Natural killer cell (primary cell): ENCODE results near the gene SERBP1. TPM values are rescaled to one million over a fixed set of nuclear protein-coding genes. Genes with fewer than 3 reads are reported as not detected.
"Not testable (repeated sequence)": the region's sequence is repeated elsewhere in the genome, so short reads cannot be mapped to it uniquely, and the experiment has no call there.

ENCODE experiments used
- ATAC-seq, 3 donors: fragments of 150-1000 bp in 2 of 3; fragments of 200-7000 bp in 1 of 3; cut with Tn5 transposase; 1 replicate in 1 of 3; 2 replicates in 2 of 3; pipeline ENCODE4 v1.10.0; 2021; ENCODE audit warnings: mild to moderate bottlenecking in 2 of 3, moderate library complexity in 2 of 3
- DNase-seq, 2 donors: peaks; one replicate each; pipeline versions ENCODE4 v3.0.0 to v3.0.0-alpha.2; 2013 to 2021; ENCODE audit warnings: mixed read lengths in 1 of 2
- H3K27ac ChIP-seq: one replicate; pipeline ENCODE4 v1.5.1; 2013; ENCODE audit warnings: mild to moderate bottlenecking, low read length
- H3K27me3 ChIP-seq: one replicate; pipeline ENCODE4 v1.6.1; 2013; ENCODE audit warnings: low read length; ENCODE audit not compliant: control insufficient read depth, insufficient read depth
- H3K36me3 ChIP-seq: one replicate; pipeline ENCODE4 v1.6.1; 2013; ENCODE audit warnings: low read length; ENCODE audit not compliant: control insufficient read depth, insufficient read depth
- H3K4me1 ChIP-seq: one replicate; pipeline ENCODE4 v1.6.1; 2013; ENCODE audit warnings: low read length; ENCODE audit not compliant: control insufficient read depth, insufficient read depth
- H3K4me3 ChIP-seq: one replicate; pipeline ENCODE4 v1.5.1; 2013; ENCODE audit warnings: low read length
- H3K9me3 ChIP-seq: one replicate; pipeline ENCODE4 v1.6.1; 2013; ENCODE audit warnings: low read length; ENCODE audit not compliant: control insufficient read depth, insufficient read depth
- H3K27ac Mint-ChIP-seq, 2 donors: one replicate each; pipeline ENCODE4 v1.8.0; 2022; ENCODE audit warnings: mild to moderate bottlenecking in 2 of 2, mixed read lengths in 2 of 2, moderate library complexity in 1 of 2
- H3K27me3 Mint-ChIP-seq, 2 donors: one replicate each; pipeline ENCODE4 v1.8.0; 2022; ENCODE audit warnings: low read depth in 2 of 2, mixed read lengths in 2 of 2
- H3K36me3 Mint-ChIP-seq: one replicate; pipeline ENCODE4 v1.8.0; 2022; ENCODE audit warnings: mixed read lengths
- H3K4me1 Mint-ChIP-seq, 2 donors: one replicate each; pipeline ENCODE4 v1.8.0; 2022; ENCODE audit warnings: mixed read lengths in 2 of 2
- H3K4me3 Mint-ChIP-seq: one replicate; pipeline ENCODE4 v1.8.0; 2022; ENCODE audit warnings: mild to moderate bottlenecking, moderate library complexity, mixed read lengths
- H3K9me3 Mint-ChIP-seq, 2 donors: one replicate each; pipeline ENCODE4 v1.8.0; 2022; ENCODE audit warnings: mixed read lengths in 2 of 2
- CTCF ChIP-seq: fragments of 200-600 bp; IDR thresholded peaks from one replicate; pipeline ENCODE4 v1.8.0; 2022; ENCODE audit warnings: antibody characterized with exemption
- WGBS: methylation state at CpG from one replicate; pipeline ENCODE4 v1.1.7; 2013; ENCODE audit warnings: missing lambda C conversion rate; ENCODE audit not compliant: insufficient coverage; 5-methylcytosine and 5-hydroxymethylcytosine counted together
- intact Hi-C: fragments of 100-400 bp; cut with micrococcal nuclease; formaldehyde crosslinking; loops from one replicate; pipeline ENCODE4 v1.14.2; 2022
- total RNA-seq, 4 donors: library from RNA; stranded (reverse); fragments of 120-200 nt in 1 of 4; gene quantifications; one replicate each; pipeline versions ENCODE4 v1.2.3 to v1.2.4, GENCODE V29; 2013 to 2022

The SERBP1 gene
- total RNA-seq, 3 donors from 2014 or later (not counting 1 experiment from before 2014, with no cell fraction given), result 137 to 183 (median 149) TPM

DNA sequence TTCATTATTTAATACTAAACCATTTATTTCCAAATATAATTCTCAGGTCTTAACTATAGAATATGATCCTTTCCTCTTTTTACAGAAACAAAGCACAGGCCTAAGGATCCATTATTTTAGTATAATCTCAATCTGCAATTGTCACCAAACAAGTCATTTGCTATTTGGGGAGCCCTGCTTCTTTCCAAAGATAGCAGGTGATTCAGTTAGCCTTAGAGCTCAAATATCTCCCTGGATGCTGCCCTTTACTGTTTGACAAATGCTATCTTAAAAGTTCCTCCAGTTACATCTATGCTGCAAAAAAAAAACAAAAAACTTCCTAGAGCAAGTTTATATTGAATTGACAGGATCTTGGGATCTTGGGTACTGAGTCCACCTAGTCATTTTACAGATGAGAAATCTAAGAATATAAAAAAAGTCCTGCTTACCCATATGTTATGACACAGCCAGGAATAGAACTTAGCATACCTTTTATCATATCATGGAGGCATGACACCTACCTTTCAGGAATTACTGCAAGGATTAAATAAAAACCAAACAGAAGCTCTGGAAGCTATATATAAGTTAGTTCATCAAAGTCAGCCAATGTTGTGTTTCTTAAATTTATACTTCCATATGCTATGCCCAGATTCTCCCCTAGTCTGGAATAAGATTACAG is 9.2 kb downstream of the SERBP1 start:
- no peak for DNase-seq
- Histone ChIP-seq H3K36me3 (peaks cover 96% of the 10 kb centered on the region), H3K4me3 (no peak overlapping the region), H3K4me1 (peaks cover 4% of the 10 kb centered on the region), H3K27me3 (no peaks in the 10 kb centered on the region), H3K9me3 (no peaks in the 10 kb centered on the region), H3K27ac (no peak overlapping the region)
- no peaks in the 10 kb centered on the region for H3K27me3 Mint-ChIP-seq
- no peak for ATAC-seq
- peaks cover 56 to 66% of the 10 kb centered on the region in 2 donors for H3K4me1 Mint-ChIP-seq
- intact Hi-C loops, result no loop called here
- TF ChIP-seq CTCF, result no peak
- no peaks in the 10 kb centered on the region for H3K9me3 Mint-ChIP-seq
- peaks cover 39% of the 10 kb centered on the region for H3K36me3 Mint-ChIP-seq
- H3K4me3 Mint-ChIP-seq, result no peak overlapping the region
- H3K27ac Mint-ChIP-seq, result peak overlapping the region; percentile 41 to 84

GRCh38 chr1:67418839-67419586 is 11.2 kb downstream of the SERBP1 start:
- peak overlapping the region; percentile 32 for H3K4me3 Mint-ChIP-seq
- no peak overlapping the region for H3K4me3 ChIP-seq
- H3K27ac ChIP-seq, result no peak overlapping the region
- intact Hi-C loops, result no loop called here
- H3K9me3 Mint-ChIP-seq, result no peaks in the 10 kb centered on the region
- H3K27ac Mint-ChIP-seq, result peak overlapping the region; percentile 41 to 84
- DNase-seq (no peak), ATAC-seq (no peak)
- H3K36me3 ChIP-seq, result peaks cover 96% of the 10 kb centered on the region
- no peaks in the 10 kb centered on the region for H3K4me1 ChIP-seq
- peaks cover 56 to 66% of the 10 kb centered on the region in 2 donors for H3K4me1 Mint-ChIP-seq
- WGBS, result 59% methylated on average over 4 of the region's 6 CpGs
- no peak for TF ChIP-seq CTCF
- H3K9me3 ChIP-seq, result no peaks in the 10 kb centered on the region
- peaks cover 32% of the 10 kb centered on the region for H3K36me3 Mint-ChIP-seq
- no peaks in the 10 kb centered on the region for H3K27me3 Mint-ChIP-seq
- H3K27me3 ChIP-seq, result no peaks in the 10 kb centered on the region

DNA sequence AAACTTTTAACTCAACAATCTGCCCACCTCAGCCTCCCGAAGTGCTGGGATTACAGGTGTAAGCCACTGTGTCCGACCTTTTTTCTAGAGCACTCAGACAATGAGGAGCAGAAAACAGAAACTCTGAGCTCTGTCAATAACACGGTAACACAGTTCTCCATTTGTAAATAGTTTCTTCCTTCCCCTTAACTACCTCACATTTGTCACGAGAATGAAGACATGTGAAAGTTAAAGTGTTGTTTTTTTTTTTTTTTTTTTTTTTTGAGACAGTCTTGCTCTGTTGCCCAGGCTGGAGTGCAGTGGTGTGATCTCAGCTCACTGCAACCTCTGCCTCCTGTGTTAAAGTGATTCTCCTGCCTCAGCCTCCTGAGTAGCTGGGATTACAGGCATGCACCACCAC is 12.5 kb downstream of the SERBP1 start:
- DNase-seq, H3K4me3 ChIP-seq, intact Hi-C loops, H3K9me3 ChIP-seq, H3K27ac ChIP-seq, H3K4me1 ChIP-seq, H3K9me3 Mint-ChIP-seq, H3K27me3 Mint-ChIP-seq, H3K27me3 ChIP-seq, H3K4me3 Mint-ChIP-seq: not testable (repeated sequence)
- peaks cover 95% of the 10 kb centered on the region for H3K36me3 ChIP-seq
- Mint-ChIP-seq H3K36me3 (peaks cover 26% of the 10 kb centered on the region), H3K4me1 (peaks cover 55 to 66% of the 10 kb centered on the region in 2 donors), H3K27ac (peak overlapping the region; percentile 41 to 84)
- peak; percentile 24 to 58 (median 45) for ATAC-seq
- WGBS, result 97% methylated on average over 2 of the region's 4 CpGs

DNA sequence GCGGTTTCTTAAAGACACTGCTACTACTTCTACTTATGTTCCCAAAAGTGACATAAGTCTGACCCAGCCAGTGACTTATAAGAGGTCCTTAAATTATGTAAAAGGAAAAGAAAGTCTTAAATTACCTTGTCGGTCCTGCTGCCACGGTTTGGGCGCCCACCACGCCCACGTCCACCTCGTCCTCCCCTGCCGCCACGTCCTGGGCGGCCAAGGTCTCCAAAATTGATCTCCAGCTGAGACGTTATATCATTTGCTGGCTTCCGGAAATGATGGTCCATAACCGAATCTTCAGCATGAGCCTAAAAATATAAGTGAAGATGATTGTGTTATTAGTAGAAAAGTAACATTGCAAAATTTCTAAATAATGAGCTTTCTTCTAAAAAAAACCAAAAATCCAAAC is 15.2 kb downstream of the SERBP1 start:
- Histone ChIP-seq H3K27ac (no peak overlapping the region), H3K36me3 (peaks cover 88% of the 10 kb centered on the region), H3K9me3 (no peaks in the 10 kb centered on the region), H3K4me3 (no peak overlapping the region), H3K27me3 (no peaks in the 10 kb centered on the region), H3K4me1 (no peaks in the 10 kb centered on the region)
- TF ChIP-seq CTCF, result no peak
- ATAC-seq, result no peak
- H3K27me3 Mint-ChIP-seq, result no peaks in the 10 kb centered on the region
- peaks cover 16% of the 10 kb centered on the region for H3K36me3 Mint-ChIP-seq
- H3K27ac Mint-ChIP-seq, result peak overlapping the region; percentile 77 to 84
- no peaks in the 10 kb centered on the region for H3K9me3 Mint-ChIP-seq
- DNase-seq, result no peak
- peaks cover 45 to 46% of the 10 kb centered on the region in 2 donors for H3K4me1 Mint-ChIP-seq
- intact Hi-C loops, result no loop called here
- WGBS, result 88% methylated on average over 12 of the region's 13 CpGs
- no peak overlapping the region for H3K4me3 Mint-ChIP-seq
